Amniotic epithelial cell (primary cell): ENCODE data around the gene HDAC9.

Experiments used
- DNase-seq: peaks from one replicate; pipeline ENCODE4 v3.0.0-alpha.2; 2010; ENCODE audit warnings: low read depth

Gene HDAC9

GRCh38 chr7:18494821-18495408 lies 634 bp upstream of the HDAC9 start:
- peak; percentile 64 for DNase-seq

- DNase-seq: no peak
Measured at GRCh38 chr7:18496341-18496700, 772 bp downstream of the HDAC9 start.

DNA sequence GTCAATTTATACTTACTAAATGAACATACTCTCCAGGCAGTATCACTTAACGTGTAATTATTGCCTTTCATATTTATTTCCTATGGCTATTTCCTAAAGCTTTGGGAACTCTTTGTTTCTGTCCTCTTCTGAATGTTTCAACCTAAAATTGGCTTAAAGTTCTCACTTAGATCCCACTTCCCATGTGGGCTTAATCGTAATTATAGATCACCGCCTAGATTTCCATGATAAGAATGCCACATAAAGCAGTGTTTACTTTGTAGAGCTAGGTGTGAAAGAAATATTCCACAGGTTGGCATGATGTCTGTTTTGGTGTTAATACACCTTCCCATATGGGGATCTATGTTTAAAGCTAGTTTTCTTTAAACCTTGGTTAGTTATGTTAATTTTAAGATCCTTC lies 1.5 kb downstream of the HDAC9 start:
- DNase-seq: no peak

DNA sequence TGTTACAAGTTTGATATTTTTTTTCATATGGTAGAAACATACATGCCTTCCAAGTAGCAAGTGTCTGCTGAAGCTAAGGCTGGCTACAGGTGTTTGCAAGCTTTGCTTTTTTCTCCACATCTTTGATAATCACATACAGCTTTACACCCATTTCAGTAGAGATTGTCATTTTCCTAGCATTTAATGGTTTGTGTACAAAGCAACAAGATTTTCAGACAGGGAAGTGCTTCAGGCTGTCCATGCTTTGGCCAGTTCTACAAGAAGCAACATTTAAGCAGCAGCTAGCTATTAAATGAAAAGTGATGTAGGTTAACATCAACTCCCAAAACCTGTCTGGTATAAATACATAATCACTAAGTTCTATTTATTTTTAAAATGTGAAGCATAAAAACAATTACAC lies 2.3 kb downstream of the HDAC9 start:
- DNase-seq: no peak

DNA sequence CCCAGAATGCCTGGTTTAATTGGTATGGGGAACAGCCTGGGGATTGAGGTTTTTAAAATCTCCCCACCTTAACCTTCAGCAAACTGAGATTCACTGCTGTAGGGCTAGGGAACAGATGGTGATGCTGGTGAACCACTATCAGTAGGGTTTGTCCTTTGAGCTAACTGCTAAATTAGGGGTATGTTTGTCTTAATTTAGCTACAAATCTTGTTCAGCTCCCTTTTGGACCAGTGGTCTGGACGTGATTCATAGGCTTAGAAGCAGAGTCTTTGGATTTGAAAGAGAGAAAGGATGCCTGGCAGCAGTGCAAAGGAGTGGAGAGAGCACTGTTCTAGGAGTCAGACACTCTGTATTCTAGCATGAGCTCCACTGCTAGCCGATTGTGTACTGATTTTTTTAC lies 2.8 kb downstream of the HDAC9 start:
- no peak for DNase-seq

- no peak for DNase-seq
Measured at GRCh38 chr7:18499407-18500177, 4.0 kb downstream of the HDAC9 start.

DNA sequence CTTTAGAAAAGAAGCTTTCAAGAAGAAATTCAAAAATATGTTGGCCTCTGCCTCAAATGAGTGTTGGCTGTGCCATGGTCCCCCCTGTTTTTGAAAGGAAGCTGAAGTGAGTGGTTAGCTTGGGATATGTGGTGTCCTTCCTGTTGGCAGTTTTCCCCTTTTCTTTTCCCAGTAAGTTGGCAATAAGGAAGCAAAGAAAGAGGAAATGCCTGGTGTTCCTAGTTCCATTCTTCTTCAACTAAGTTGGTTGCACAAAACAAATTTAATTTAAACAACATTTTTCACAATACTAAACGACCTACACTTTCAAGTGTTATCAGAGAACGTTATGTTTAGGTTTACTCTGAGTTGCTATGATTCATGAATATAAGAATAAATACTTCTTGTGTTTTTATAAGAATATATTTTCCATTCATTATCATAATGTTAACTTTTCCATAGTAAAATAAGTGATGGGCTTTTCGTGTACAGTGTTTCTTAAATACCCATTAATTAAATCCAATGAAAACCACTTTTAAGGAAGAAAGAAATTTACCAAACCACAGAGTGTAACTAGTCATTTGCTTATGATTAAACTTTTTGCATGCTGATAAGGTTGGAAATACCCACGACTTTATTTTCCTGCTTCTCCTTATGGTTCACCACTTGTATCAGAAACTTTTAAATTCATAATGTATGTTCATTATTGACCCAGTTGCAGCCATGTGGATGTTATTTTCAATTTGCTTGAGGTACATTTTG lies 7.7 kb downstream of the HDAC9 start:
- DNase-seq: peak; percentile 44

GRCh38 chr7:18504965-18505364 lies 9.4 kb downstream of the HDAC9 start:
- no peak for DNase-seq

DNA sequence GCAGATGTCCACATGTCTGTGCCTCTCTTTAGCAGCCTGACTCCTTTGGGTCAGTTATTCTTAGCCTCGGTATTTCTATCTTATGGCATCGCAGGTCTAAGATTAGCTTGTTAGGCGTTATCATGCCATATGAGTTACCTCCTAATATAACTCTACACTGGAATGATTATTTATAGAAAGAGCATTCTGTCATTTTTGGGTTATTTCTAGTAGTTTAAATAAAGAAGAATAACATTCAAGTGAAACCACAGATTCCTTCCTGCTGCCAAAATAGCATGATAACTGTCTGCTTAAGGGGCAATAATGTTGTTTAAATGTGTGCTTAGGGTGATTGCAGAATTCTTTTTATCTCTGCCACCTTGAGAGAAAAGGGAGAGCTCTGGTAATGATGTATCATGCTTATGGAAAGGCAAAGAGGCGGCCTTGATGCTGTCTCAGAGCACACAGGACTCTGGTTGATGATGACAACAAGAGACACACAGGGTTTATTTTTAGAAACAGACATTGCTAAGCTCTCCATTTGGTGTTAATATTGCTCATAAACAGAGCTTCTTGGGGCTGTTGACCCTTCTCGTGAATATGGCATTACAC lies 10.4 kb downstream of the HDAC9 start:
- peak; percentile 24 for DNase-seq

DNA sequence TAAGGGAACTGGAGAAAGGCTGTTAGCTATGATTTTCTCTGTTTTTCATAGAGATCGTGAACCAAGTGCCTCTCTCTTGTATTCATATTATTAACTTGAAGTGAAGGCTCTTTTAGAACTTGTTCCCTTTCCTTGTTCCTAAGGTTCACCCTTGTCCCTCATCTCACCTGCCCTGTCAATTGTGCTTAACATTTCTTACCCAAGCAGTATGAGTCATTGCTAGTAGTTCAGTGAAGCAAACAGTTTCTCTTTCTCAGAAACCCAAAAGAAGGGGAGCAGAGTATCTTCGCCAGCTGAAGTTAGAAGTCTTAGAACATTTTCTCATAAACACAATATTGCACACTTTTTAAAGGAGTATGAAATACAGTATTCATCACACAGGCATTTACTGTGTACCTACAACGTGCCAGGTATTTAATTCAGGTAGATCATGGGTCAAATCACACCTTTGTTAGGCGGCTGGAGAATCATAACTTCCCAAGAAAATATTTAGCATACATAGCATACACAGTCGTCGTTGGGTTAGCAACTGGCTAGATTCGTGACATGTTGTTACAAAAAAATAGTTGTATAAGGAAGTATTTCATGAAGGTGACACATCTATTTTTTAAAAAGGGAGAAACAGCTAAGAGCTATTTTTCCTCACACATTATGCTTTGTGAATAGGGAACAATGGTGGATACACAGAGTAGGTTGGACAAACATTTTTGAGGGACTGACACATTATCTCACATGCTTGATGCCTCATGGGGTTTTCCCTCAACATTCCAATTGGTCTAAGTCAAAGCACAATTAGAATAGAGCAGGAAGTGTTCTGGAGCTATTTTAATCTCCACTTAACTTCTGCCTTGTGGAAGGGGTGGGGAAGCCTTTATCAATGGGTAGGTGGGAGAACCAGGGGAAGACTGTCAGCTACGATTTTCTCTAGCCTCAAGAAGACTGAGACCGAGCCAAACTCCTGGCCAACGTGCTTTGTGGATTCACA lies 13.2 kb downstream of the HDAC9 start:
- DNase-seq: peak; percentile 90

- DNase-seq: no peak
Measured at GRCh38 chr7:18509481-18509880, 13.9 kb downstream of the HDAC9 start.

DNA sequence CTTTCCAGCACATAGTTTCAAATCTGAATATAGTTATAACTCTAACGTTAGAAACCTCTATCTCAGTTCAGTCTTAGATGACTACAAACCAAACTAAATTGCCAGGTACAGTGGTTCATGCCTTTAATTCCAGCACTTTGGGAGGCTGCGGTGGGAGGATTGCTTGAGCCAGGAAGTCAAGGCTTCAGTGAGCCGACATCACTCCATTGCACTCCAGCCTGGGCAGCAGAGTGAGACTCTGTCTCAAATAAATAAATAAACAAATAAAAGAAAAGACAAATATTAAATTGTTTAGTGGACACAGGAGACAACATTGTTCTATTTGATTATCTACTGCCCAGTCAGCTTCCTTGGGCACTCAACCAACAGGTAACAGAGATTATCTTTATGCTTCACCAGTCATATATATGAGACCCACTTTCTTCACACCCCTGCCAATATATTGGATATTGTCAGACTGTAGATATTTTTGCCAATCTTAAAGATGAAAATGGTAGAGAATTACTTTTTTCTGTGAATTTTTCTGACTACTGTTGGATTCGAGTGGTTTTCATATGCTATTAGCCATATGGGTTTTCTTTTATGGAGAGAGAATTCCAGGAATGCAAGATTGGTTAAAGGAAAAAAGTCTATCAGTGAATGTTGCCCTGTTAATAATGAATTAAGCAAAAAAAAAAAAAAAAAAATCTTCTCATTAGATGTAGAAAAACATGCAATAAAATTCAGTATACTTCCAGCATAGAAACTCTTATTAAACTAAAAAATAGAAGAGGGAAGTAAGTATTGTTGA lies 16.0 kb downstream of the HDAC9 start:
- DNase-seq: no peak

- no peak for DNase-seq
Measured at GRCh38 chr7:18513343-18513742, 17.8 kb downstream of the HDAC9 start.

DNA sequence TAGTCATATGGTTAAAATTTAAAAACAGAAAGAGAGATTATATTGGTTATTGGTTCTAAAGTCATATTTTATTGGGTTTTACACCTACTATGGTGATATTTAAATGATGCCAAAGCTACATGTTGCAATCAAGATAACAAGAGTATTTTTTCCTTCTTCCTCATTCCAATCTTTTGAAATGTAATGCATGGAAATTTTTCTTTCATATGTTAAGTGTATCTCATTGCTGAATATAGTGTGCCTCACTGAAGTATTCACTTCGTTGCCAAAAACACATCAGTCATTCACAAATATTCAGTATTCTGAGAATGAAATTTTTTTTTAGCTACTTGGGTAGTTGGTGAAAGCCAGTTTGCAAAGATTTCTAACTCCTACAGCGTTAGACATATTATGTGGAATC lies 19.5 kb downstream of the HDAC9 start:
- peak; percentile 68 for DNase-seq

DNA sequence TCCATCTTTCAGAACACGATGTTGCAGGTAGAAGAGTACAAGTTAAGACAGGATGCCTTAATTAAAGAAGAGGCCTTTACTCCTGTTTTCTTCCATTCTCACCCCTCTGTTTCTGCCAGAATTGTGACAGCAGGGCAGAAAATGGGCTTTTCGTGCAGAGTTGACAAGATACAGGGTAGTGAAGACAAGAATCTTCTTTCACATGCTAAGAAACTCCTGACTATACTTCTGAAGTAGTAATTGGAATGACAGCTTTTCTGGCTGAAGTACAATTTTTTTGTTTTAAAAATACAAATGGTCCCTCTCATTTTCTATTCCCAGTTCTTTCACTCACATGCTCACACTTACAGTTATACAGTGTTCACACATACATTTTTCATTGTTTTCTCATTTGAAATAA lies 22.1 kb downstream of the HDAC9 start:
- no peak for DNase-seq

- no peak for DNase-seq
Measured at GRCh38 chr7:18518555-18518954, 23.0 kb downstream of the HDAC9 start.

- peak; percentile 64 for DNase-seq
Measured at GRCh38 chr7:18520450-18521235, 25.1 kb downstream of the HDAC9 start.

DNA sequence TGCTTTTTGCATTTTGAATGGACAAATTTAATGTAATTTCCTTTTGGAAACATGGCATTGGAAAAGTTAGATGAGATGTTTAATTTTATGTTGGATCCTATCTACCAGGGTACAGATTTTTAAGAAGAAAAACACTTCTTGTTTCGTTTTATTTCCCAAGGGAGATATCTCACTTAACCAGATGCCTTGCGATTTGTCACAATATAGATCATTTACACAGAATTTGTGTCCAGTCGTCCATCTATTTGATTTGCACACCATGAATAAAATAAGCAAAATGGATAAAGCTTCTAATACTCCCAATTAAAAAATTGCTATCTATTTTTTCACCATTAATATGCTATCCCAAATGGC lies 25.7 kb downstream of the HDAC9 start:
- no peak for DNase-seq

DNA sequence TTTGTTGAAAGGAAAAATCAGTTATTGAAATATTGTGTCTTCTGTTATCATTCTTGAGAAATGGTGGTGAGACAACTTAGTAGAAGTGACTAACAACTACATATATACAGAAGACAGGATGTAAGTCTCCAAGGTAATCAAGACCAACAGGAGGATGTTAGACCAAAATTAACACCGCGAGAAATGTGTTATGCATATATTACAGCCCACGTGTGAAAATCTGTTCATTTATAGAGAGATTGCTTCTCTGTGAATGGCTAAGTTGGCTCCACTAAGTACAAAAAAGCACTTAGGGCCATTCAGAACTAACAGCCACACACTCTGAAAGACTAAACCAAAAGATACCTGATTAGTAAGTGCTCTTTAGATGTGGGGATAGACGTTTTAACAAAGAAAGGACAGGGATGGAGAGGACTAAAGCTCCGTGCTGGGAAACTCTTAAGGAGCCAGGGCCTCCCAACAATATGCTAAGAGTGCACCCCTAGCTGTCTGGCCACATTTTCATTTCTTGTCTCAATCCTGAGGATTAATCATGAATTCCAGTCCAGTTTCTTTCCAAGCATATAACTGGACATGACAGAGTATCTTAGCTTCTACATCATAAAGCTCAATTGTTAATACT lies 26.5 kb downstream of the HDAC9 start:
- no peak for DNase-seq

GRCh38 chr7:18524248-18524647 lies 28.7 kb downstream of the HDAC9 start:
- no peak for DNase-seq
